HG03575 (cell line): Measurements from ENCODE around the gene METTL15.
"Not testable (repeated sequence)": the region's sequence is repeated elsewhere in the genome, so short reads cannot be mapped to it uniquely, and the experiment has no call there.

ENCODE experiments used
- ATAC-seq: cut with Tn5 transposase; IDR thresholded peaks from one replicate; pipeline ENCODE4 v1.9.1; 2021; ENCODE audit not compliant: unreplicated experiment, insufficient number of reproducible peaks, low FRiP score; ENCODE audit errors: extremely low read depth

The METTL15 gene

GRCh38 chr11:28107750-28108618 lies at the start of gene METTL15, which contains the start of gene KIF18A:
Gene METTL15, plus strand, starts transcription at chr11:28108388. Its CDS starts 4,947 bp downstream, at chr11:28113335.
Gene KIF18A, minus strand, starts transcription at chr11:28108156. Its CDS starts 10,209 bp downstream, at chr11:28097947.
- peak; percentile 86 for ATAC-seq

DNA sequence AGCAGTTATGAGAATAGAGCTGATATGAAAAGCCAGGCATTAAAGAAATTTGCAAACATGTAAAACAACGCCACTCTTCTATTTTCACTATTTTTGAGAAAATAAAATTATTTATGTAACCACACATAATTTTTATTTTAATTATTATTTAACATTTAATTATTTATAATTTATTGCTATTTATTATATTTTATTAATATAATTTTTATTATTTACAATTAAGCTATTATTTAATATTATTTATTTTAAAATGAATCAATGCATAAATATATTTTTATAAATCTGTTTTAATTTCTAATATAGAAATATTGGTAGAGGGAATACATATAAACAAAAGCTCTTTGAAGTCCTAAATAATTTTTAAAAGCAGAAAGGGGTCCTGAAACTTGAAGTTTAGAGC lies 36.9 kb upstream of the METTL15 start:
- no peak for ATAC-seq

DNA sequence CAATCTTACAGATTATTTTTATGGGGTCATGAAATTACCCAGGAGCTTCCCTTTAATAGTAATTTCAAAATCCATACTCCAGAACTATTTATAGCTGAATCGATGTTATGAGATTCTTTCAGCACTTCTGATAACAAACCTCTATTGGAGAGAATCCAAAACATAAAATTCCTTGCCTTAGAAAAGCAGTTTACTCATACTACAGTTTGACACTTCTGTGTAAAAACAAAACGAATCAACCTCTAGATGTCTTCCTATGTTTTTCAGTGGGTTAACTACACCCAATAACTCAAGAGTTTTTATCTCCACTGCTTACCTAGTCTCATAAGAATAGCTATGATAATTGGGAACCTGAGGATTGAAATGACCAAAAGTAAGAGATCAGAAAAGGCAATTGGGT lies 35.9 kb upstream of the METTL15 start:
- ATAC-seq: no peak

- no peak for ATAC-seq
Observed at GRCh38 chr11:28077521-28077920, 30.7 kb upstream of the METTL15 start.

DNA sequence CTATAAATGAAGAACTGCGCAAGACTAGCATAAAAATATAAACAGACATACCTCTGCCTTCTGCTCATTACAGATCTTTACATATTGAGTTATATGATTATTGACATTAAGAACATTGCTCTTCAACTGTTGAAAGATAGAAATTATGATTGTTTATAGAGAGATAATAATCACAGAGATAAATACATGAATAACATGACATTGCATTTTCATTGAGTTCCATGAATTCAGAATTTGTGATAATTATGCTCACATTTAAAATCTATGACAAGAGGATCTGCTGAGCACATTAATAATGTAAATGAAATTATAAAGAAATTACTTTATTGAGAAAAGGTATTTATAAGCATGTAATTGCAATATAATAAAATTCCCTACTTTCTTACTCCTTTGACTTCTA lies 25.1 kb upstream of the METTL15 start:
- no peak for ATAC-seq

GRCh38 chr11:28086569-28086968 lies 21.6 kb upstream of the METTL15 start:
- ATAC-seq: no peak

DNA sequence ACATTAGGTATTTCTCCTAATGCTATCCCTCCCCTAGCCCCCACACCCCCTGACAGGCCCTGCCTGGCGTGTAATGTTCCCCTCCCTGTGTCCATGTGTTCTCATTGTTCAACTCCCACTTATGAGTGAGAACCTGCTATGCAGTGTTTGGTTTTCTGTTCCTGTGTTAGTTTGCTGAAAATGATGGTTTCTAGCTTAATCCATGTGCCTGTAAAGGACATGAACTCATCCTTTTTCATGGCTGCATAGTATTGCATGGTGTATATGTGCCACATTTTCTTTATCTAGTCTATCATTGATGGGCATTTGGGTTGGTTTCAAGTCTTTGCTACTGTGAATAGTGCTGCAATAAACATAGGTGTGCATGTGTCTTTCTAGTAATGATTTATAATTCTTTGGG lies 21.0 kb upstream of the METTL15 start:
- ATAC-seq: not testable (repeated sequence)

- not testable (repeated sequence) for ATAC-seq
Observed at GRCh38 chr11:28087693-28088092, 20.5 kb upstream of the METTL15 start.

- no peak for ATAC-seq
Observed at GRCh38 chr11:28089378-28089777, 18.8 kb upstream of the METTL15 start.

DNA sequence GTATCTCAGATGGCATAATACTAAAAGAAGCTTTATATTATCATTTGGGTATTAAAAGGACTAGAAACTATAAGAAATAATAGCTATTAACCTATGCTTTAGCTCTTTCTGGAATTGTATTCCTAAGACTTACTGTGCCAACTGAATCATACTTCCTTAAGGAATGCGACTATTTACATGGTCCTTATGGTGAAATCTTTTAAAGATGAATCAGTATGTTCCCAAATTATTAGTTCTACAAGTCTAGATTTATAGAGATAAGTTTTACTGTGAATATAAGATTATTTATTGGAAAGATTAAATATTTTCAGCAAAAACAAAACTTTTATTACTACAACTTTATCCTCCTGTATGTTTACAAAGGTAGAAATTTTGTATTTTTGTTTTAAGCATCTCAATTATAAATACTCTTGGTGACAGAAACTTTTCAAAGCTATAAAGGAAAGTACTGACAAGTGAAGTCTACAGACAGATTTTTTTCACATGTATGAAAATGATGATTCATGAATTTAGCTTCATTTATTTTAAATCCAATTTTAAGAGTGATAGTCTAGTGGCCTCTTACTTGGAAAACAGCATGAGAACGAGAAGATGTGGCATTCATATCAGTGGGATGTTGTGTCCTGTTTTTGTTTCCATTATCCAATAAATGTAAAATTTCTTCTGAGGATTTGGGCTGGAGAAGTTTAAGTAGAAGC lies 18.0 kb upstream of the METTL15 start:
- ATAC-seq: no peak

DNA sequence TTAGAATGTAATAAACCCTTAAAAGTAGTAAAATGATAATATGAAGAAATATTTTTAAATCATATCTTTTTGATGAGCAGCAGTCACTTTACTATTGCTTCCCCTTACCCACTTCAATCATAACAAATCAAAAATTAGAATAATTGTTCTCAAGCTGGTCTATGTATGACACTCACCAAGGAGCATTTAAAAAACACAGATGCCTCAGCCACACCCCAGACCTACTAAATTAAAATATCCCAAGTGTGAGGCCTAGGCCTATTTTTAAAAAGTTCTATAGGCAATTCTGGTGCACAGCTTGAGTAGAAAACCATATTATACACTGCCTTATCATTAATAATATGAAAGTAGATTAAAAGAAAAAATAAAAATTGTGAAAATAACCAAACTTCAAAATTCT lies 15.4 kb upstream of the METTL15 start:
- ATAC-seq: no peak

DNA sequence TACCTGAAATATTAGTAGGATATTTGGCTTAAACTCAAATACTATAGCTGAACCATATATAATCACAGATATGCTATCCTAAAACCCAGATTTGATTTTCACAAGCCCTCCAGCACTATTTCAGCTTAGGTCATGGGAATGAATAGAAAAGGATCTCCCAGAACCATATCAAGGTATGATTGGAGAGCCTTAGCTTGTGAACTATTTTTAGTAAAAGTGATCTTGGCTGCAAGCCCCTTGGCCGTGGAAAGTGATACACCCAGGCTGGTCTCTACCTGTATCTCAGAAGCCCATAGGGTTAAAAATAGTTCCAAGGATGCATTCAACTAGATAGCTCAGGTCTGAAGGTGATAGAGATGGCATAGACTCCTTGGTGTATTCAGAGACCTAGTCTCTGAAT lies 9.9 kb upstream of the METTL15 start:
- no peak for ATAC-seq

- no peak for ATAC-seq
Observed at GRCh38 chr11:28099715-28100114, 8.5 kb upstream of the METTL15 start.

GRCh38 chr11:28100665-28101064 lies 7.5 kb upstream of the METTL15 start:
- no peak for ATAC-seq

GRCh38 chr11:28102300-28102699 lies 5.9 kb upstream of the METTL15 start:
- not testable (repeated sequence) for ATAC-seq

DNA sequence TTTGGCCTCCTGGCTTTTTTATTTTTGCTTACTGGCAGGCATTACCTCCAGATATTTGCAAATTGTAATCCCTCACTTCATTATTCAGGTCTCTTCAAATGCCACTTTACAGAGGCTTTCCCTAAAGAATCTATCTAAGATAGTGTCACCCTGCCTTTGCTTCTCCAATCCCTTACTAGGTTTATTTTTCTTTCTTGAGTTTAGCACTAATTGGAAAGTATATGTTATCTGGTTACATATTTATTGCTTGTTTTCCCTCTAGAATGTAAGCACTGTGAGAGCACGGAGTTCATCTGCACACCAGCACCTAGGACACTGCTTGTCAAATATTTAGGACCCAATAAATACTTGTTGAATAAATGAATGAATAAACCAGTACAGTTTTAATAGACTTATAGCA lies 3.8 kb upstream of the METTL15 start:
- ATAC-seq: no peak

GRCh38 chr11:28104984-28105383 lies 3.2 kb upstream of the METTL15 start:
- ATAC-seq: no peak

DNA sequence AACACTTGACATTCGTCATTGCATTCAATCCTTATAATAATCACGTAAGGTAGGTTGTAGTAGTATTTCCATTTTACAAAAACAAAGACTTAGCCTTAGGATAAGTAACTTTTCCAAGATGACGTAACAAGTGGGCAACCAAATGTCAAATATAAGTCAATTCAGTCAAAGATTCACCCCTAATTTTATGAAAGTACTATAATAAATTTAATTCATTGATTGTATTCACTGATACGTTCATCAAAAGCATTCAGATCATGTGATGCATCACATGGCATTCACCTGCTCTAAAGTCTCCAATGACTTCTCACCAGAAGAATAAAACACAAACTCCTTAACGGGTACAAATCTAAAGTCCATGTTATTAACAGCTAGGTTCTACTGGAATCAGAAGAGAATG lies 2.3 kb upstream of the METTL15 start:
- ATAC-seq: no peak

DNA sequence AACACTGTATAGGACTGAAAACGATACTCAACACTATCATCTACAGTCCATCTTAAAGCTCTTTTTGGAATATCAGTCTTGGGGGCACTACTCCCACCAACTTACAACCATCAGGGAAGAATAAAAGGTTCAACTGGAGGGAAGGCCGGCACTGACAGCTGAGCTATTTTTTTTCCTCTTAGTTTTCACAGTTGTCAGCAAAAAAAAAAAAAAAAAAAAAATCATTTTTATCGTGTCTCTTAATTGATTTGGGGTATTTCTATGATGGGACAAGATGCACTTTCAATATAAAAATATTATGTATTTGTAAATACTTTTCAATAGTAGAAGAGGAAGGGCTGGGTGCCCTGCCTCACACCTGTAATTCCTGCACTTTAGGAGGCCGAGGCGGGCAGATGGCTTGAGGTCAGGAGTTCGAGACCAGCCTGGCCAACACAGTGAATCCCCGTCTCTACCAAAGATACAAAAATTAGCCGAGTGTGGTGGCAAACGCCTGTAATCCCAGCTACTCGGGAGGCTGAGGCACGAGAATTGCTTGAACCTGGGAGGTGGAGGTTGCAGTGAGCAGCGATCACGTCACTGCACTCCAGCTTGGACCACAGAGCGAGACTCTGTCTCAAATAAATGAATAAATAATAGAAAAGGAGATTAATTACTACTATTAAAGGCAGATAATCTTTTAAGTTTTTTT lies 1.7 kb upstream of the METTL15 start:
- ATAC-seq: no peak
